Body of pancreas (tissue), 4 donors: Measurements from ENCODE around the gene GCLC. TPM values are rescaled to one million over a fixed set of nuclear protein-coding genes. Genes with fewer than 3 reads are reported as not detected.
"Not testable (repeated sequence)": the region's sequence is repeated elsewhere in the genome, so short reads cannot be mapped to it uniquely, and the experiment has no call there.

Source experiments
- ATAC-seq: fragments of 150-250 bp; one replicate; pipeline ENCODE4 v1.9.1; 2016
- DNase-seq, 4 donors: peaks; one replicate each; pipeline ENCODE4 v3.0.0-alpha.2; 2019
- H3K27ac ChIP-seq, 4 donors: fragments of 200-600 bp; sonication (generic); 1 replicate in 3 of 4; 2 replicates in 1 of 4; pipeline versions ENCODE4 v1.5.1 to v1.6.1; 2016 to 2019; ENCODE audit warnings: mild to moderate bottlenecking in 1 of 4, mixed read lengths in 1 of 4, moderate library complexity in 1 of 4
- H3K27me3 ChIP-seq, 2 donors: fragments of 200-600 bp; sonication (generic); one replicate each; pipeline ENCODE4 v1.6.0; 2016; ENCODE audit warnings: mild to moderate bottlenecking in 1 of 2
- H3K36me3 ChIP-seq, 2 donors: fragments of 200-600 bp; sonication (generic); replicated peaks in 1 of 2; 2 replicates each; pipeline ENCODE4 v1.5.1; 2016; ENCODE audit warnings: low read depth in 2 of 2; ENCODE audit not compliant: insufficient read depth in 1 of 2
- H3K4me1 ChIP-seq: fragments of 200-600 bp; sonication (generic); one replicate; pipeline ENCODE4 v1.6.0; 2016
- H3K4me3 ChIP-seq, 2 donors: fragments of 200-600 bp; sonication (generic); 1 replicate in 1 of 2; 2 replicates in 1 of 2; pipeline ENCODE4 v1.5.1; 2016 to 2019
- H3K9me3 ChIP-seq, 3 donors: fragments of 200-600 bp; sonication (generic); 1 replicate in 2 of 3; 2 replicates in 1 of 3; pipeline ENCODE4 v1.5.1; 2016
- CTCF ChIP-seq, 7 experiments: fragments of 450-650 bp in 4 of 7; fragments of 200-600 bp in 3 of 7; sonication (generic) in 3 of 7; IDR thresholded peaks; one replicate each; pipeline ENCODE4 v1.5.1; 2016 to 2019; ENCODE audit warnings: antibody characterized with exemption in 7 of 7
- POLR2A ChIP-seq, 3 donors: fragments of 450-650 bp; IDR thresholded peaks; one replicate each; pipeline ENCODE4 v1.6.1; 2016; ENCODE audit warnings: antibody characterized with exemption in 3 of 3, mild to moderate bottlenecking in 2 of 3
- WGBS, 2 donors: methylation state at CpG; one replicate each; pipeline ENCODE4 v1.1.5; 2017; 5-methylcytosine and 5-hydroxymethylcytosine counted together
- intact Hi-C: fragments of 100-400 bp; cut with DNase I; formaldehyde crosslinking; loops from one replicate; pipeline ENCODE4 v1.15.1; 2023
- total RNA-seq, 2 donors: library from RNA; depleted of rRNA; stranded (reverse); fragments of >200 nt; gene quantifications; one replicate each; pipeline ENCODE4 v1.1.0, GENCODE V29; 2016

The GCLC gene
- total RNA-seq, 2 donors from 2014 or later = 27.2 to 30.7 TPM

- Histone ChIP-seq H3K36me3 (no peaks in the 10 kb centered on the region), H3K4me1 (no peaks in the 10 kb centered on the region), H3K4me3 (no peak overlapping the region), H3K9me3 (no peaks in the 10 kb centered on the region), H3K27ac (no peak overlapping the region), H3K27me3 (no peaks in the 10 kb centered on the region)
- 47 to 50% methylated on average over 10 of the region's 10 CpGs for WGBS, 2 donors
- intact Hi-C loops = loop anchor here (5.0 kb wide), 1 partner anchor 316 kb away; no protein-coding TSS in a partner anchor
- ATAC-seq (no peak), DNase-seq (peak in 2 of 4 donors; percentile 26 to 32)
- TF ChIP-seq CTCF (IDR thresholded peaks at IDR 0.05) = no peak
These were observed 61.2 kb downstream of the GCLC start for GRCh38 chr6:53483423-53484353.

- 74 to 77% methylated on average over 2 of the region's 2 CpGs for WGBS, 2 donors
- ATAC-seq (no peak), DNase-seq (no peak)
- Histone ChIP-seq H3K27me3 (no peaks in the 10 kb centered on the region), H3K4me1 (no peaks in the 10 kb centered on the region), H3K9me3 (no peaks in the 10 kb centered on the region), H3K27ac (no peak overlapping the region), H3K36me3 (no peaks in the 10 kb centered on the region), H3K4me3 (no peak overlapping the region)
- no peak for TF ChIP-seq POLR2A (IDR thresholded peaks at IDR 0.05)
- TF ChIP-seq CTCF (IDR thresholded peaks at IDR 0.05) = no peak
- intact Hi-C loops = loop anchor here (5.0 kb wide), 1 partner anchor 314 kb away; no protein-coding TSS in a partner anchor
These were observed 63.6 kb downstream of the GCLC start for GRCh38 chr6:53481323-53481722.

GRCh38 chr6:53480774-53481173 lies 64.1 kb downstream of the GCLC start:
- intact Hi-C loops = loop anchor here (5.0 kb wide), 1 partner anchor 313 kb away; no protein-coding TSS in a partner anchor
- ATAC-seq, H3K27me3 ChIP-seq, H3K4me3 ChIP-seq, H3K36me3 ChIP-seq, H3K4me1 ChIP-seq, H3K27ac ChIP-seq, H3K9me3 ChIP-seq, DNase-seq: not testable (repeated sequence)
- WGBS, 2 donors = 72 to 81% methylated on average over 4 of the region's 4 CpGs

GRCh38 chr6:53479871-53480270 lies 65.0 kb downstream of the GCLC start:
- no peak overlapping the region for H3K27ac ChIP-seq
- H3K36me3 ChIP-seq = no peaks in the 10 kb centered on the region
- ATAC-seq (no peak), DNase-seq (no peak)
- 9 to 33% methylated on average over 1 of the region's 1 CpG for WGBS, 2 donors
- H3K4me3 ChIP-seq = no peak overlapping the region
- H3K9me3 ChIP-seq = no peaks in the 10 kb centered on the region
- no peaks in the 10 kb centered on the region for H3K4me1 ChIP-seq
- no peaks in the 10 kb centered on the region for H3K27me3 ChIP-seq
- TF ChIP-seq POLR2A (IDR thresholded peaks at IDR 0.05) = no peak
- TF ChIP-seq CTCF (IDR thresholded peaks at IDR 0.05) = no peak
- intact Hi-C loops = loop anchor here (5.0 kb wide), 1 partner anchor 313 kb away; no protein-coding TSS in a partner anchor

- no peaks in the 10 kb centered on the region for H3K36me3 ChIP-seq
- no peak overlapping the region for H3K27ac ChIP-seq
- TF ChIP-seq CTCF (IDR thresholded peaks at IDR 0.05) (no peak), POLR2A (IDR thresholded peaks at IDR 0.05) (no peak)
- intact Hi-C loops = no loop called here
- no peak overlapping the region for H3K4me3 ChIP-seq
- no peaks in the 10 kb centered on the region for H3K9me3 ChIP-seq
- DNase-seq (no peak), ATAC-seq (no peak)
- H3K27me3 ChIP-seq = no peaks in the 10 kb centered on the region
- 91 to 96% methylated on average over 1 of the region's 1 CpG for WGBS, 2 donors
- no peaks in the 10 kb centered on the region for H3K4me1 ChIP-seq
These were observed 67.9 kb downstream of the GCLC start for GRCh38 chr6:53476964-53477363.
